Measurements from ENCODE around the gene AK8.
"Not testable (repeated sequence)": the region's sequence is repeated elsewhere in the genome, so short reads cannot be mapped to it uniquely, and the experiment has no call there.

AK8 gene

DNA sequence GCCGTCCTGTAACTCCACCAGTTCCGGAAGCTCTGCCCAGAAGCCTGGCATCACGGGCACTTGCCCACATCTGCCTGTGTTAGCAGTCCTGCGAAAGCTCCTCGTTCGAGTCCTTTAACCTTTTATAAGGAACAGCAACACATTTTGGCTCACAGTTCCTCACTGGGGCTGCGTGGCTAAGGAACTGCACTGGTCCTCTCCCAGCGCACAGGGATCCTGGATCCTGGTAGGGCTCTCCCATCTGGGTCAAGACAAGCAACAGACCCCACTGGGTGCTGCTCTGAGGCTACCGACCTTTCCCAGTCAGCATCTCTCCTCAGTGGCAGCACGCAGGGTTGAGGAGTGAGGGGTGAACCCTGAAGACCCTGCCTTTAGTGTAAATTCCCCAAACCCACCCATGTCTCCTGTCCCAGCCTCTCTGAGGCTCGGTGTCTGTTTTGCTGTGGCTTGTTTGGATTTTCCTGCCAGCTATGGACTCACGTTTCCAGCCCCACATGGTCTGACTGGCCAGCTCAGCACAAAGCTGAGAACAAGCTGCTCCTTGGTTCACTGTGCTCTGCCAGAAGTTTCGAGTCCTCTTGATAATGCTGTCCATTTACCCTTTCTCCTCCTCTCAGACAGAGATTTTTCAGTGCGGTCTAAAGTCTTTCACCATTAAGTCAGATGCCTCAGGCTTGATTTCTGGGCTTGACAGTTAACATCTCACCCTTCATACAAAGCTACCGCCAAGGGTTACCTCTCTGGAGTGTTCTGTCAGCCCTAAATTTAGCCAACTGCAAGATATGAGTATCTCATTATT lies 80.0 kb downstream of the AK8 start:
- no peak for FAIRE-seq

DNA sequence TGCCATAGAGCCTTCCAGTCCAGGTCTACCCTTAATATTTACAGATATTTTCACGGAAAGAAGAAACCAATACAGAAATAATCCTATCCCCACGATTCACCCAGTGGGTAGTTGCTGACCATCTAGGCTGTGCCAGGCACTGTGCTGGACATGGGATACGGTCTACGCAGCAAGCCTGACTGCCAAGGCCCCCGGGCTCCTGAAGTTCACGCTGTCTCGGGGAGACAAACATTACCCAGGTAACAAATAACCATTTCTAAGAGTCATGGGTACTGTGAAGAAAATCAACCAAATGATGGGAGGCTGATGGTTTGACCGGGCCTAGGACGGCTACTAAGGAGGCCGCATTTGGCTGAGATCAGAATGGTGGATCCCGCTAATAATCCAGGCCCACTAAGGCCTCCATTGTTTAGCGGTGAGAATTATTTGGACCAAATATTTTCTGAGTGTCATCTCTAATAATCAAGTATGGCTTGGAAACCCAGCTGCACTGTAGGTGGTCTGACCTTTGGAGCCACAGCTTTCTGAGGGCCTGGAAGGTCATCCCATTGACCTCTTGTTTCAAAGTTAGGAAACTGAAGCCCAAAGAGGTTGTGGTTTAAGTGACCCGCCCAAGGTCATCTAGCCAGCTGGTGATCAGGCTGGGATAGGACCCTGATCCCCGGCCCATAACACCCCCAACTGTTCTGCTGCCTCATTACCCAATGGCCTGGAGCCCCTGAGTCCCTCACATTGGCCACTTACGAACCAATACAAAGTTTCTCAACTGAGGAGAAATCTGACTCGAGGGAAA lies 82.4 kb downstream of the AK8 start:
- FAIRE-seq: no peak

- FAIRE-seq: no peak
Observed at GRCh38 chr9:132794730-132795380, 83.2 kb downstream of the AK8 start.

DNA sequence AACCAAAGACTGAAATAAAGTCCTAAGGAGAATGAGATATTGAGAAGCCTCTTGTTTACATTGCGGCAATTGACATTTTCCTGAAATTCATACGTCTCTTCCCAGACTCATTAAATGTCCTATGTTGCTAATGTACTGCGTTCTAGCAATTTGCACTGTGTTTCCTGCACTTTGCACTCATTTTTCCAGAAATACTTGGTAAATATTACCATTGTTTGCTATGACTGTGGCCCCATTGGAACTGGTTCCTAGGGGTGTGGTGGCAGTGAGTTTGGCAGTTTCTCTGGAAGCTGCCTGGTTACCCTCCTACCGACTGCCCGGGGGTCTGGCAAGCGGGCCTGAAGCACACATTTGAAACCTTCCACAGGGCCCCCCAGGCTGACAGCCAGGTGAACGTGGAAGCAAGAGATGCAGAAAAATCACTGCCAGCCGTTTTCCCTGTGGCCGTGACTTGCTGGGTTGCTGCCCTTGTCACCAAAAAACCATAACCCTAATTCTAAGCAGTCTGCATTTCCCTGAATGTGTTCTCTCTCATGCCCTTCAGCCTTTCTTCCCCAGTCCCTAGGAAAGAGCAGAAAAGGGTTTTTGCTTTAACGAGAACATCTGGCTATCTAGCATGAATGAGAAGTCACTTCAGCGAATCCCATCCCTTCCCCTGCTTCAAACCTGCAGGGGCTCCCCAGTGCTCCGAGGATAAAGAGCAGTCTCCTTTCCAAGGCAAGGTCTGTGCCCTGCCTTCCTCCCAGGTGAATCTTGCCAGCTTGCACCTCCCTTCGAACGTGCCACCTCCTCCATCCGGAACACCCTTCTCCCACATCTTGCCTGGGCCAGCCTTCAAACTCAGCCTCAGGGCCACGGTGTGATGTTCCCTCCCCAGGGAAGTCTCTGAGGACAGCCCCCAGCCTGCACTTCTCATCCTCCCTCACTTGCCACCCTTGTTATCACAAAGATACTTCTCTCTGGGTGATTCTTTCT lies 84.2 kb downstream of the AK8 start:
- no peak for FAIRE-seq

- no peak for FAIRE-seq
Observed at GRCh38 chr9:132792547-132792946, 85.5 kb downstream of the AK8 start.

DNA sequence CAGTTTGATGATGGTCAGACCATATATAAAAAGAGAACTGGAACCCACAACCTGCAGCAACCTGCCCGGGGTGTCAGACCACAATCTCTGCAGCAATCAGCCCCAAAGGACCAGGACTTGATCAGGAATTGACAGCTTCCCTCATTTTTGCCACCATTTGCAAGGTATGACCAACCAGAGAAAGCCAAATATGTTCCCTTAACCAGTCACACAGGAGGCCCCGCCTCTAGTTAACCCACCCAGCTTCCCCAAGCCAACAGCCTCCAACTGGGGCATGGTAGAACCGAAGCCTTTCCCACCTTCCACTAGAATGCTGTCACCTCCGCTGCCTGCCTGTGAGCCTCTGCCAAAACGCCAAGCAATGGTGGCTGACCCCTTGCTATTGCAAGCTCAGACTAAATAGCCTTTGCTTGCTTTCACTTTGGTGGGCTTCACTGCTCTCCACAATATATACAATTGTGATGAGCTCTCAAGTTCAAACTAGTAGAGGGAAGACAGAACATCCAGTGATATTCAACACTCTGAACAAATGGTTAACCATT lies 86.3 kb downstream of the AK8 start:
- no peak for FAIRE-seq

- no peak for FAIRE-seq
Observed at GRCh38 chr9:132789719-132790118, 88.4 kb downstream of the AK8 start.

GRCh38 chr9:132788378-132788777 lies 89.7 kb downstream of the AK8 start:
- FAIRE-seq: no peak

DNA sequence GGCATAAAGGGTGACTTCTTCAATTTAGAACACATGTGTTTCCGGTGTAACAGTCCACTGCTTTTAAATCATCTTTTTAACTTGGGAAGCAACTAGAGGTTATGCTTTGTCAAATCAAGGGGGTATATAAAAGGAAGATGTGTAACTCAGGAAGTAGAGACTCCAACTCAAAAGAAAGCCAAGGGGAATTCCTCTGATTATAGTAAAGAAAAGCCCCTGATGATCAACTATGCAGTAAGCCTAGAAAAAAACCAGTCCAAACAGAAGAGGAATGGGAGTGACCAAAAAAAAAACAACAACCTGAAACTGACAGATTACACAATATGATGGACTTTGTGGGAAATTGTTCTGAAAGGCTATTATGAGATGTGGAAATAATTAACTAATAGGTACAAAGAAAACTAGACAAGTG lies 90.3 kb downstream of the AK8 start:
- peak; percentile 12 for FAIRE-seq

DNA sequence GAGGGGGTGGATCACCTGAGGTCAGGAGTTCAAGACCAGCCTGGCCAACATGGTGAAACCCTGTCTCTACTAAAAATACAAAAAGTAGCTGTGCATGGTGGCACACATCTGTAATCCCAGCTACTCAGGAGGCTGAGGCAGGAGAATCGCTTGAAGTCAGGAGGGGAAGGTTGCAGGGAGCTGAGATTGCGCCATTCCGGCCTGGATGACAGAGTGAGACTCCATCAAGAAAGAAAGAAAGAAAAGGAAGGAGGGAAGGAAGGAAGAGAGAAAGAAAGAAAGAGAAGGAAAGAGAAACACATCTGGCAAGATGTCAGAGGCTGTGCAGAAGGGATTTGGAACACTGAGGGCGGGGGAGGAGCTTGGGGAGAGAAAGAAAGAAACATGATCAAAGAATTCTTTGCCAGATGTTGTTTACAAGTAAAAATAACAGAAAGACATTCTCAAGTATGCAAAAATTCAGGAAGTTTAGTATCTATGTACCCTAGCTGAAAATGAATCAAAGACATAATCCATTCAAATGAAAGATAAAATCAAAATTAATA lies 93.7 kb downstream of the AK8 start:
- peak; percentile 95 for FAIRE-seq

DNA sequence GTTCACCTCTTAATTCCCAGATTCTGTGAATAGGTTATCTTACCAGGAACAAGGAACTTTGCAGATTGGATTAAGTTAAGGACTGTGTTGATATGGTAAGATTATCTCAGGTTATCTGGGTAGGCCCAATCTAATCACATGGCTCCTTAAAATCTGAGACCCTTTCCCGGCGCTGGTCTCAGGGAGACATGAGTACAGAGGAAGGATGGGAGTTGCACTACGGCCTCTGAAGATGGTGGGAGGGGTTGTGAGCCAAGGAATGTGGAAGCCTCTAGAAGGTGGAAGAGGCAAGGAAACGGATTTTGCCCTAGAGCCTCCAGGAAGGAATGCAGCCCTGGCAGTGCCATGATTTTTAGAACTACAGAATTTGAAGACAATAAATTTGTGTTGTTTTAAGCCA lies 95.1 kb downstream of the AK8 start:
- FAIRE-seq: no peak

DNA sequence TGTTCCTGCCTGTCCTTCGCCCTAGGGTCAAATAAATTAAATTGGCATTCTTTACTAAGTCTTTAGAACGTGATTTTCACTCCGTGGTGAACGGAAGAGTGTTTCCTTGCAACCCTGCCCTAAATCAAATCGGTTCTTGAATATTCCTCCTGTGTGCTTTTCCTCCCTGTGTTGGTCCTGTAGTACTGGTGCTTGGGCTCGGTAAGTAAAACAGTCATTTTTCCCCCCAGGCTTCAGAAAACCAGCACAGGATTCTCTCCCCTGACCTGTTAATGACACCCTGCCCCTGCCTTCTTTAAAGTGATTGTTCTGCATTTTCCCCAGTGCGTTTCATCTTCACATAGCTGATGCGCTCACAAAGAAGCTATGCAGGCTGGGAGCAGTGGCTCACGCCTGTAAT lies 96.0 kb downstream of the AK8 start:
- no peak for FAIRE-seq

DNA sequence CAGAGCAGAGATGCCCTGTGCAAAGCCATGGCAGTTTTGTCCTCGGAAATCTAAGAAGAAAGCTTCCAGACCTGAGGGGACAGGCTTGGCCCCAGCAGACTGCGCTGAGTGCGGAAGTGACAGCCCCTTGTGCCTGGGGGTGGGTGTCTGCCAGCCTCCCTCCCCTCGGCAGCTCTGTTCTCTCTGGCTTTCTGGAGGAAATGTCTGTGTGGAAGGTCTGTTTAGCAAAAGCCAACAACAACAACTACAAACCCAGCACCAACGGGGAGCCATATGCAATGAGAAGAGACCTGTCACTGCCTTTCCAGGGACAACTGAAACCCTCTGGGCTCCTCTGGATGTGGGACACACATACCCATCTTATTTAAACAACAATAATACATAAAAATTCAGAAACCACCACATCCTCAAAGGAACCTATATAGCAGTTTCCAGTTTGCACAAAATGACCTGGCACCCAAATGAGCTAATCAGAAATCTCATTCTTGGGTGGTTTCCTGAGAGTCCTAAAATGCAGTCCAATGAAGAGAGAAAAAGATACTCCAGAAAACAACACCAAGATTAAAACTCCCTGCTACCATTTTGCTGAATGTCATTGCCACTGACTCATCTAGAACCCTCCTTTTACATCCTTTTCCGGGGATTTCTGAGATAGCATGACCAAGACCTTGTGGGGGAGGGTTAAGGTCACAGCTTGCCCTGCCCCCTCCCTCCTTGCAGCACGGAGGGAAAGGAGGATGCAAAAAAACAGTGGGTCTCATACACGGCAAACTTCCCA lies 97.7 kb downstream of the AK8 start:
- FAIRE-seq: no peak

DNA sequence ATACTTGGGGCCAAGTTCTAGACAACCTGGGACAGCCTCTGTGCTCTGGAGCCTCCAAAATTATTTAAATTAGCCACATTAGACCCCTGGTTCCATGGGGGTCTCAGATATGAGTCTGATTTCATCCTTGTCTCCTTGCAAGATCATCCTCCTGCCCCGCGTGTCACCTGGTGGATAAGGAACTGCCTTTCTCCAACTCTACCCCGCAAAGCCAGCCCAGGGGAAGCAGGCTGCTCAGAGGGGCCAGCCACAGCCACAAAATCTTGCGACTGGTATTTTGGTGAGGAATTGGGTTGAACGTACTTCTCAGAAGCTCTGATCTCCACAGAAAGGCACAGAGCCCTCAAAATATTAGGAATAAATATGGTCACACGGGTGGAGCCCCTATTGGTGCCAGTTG lies 101.2 kb downstream of the AK8 start:
- FAIRE-seq: no peak

DNA sequence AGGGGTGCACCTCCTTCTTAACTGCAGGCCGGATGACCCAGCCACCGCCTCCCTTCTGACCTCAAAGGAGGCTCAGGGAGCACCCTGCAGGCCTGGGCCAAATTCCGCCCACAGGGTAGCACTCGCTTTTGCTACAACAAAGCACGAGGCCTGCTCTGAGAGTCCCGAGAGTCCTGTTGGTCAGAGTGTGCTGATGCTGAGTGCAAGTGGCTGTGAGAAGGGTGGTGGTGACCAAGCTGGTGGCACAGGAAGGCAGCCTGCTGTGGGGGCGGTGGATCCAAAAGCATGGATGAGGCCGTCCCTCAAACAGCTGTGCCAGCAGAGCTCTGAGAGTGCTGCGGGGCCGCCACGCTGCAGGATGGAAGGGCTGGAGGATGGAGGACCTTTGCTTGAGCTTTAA lies 101.8 kb downstream of the AK8 start:
- no peak for FAIRE-seq

GRCh38 chr9:132775720-132776119 lies 102.4 kb downstream of the AK8 start:
- FAIRE-seq: no peak

DNA sequence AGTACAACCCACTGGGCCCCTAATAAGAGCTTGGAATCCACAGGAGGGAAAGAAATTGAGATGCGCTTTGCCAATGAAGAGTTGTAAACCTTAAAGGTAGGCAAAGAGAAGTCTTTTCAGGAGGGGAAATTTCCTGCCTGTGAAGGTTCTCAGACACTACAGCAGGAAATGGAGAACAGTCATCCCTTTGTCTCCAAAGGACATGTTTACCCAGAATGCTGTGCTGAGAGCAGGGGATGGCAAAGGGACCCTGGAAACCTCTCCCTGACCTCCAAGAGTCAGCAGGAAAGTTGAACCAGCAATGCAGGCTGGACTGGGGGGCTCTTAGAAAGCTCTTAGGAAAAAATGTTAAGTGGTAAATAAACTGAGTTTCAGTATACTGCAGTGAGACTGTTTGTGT lies 103.2 kb downstream of the AK8 start:
- no peak for FAIRE-seq

- FAIRE-seq: no peak
Observed at GRCh38 chr9:132773764-132774339, 104.2 kb downstream of the AK8 start.

GRCh38 chr9:132773093-132773492 lies 105.0 kb downstream of the AK8 start:
- FAIRE-seq: no peak

GRCh38 chr9:132771752-132772151 lies 106.3 kb downstream of the AK8 start:
- FAIRE-seq: not testable (repeated sequence)

Data from endometrium (tissue), 2 donors.